VCaP (cell line): ENCODE results near the gene NEU3.

Experiments used
- H3K27ac ChIP-seq: fragments of 450-650 bp; 2 replicates; pipeline ENCODE4 v1.5.1; 2017
- TF ChIP-seq, protein P1 (sequence below): fragments of 450-650 bp; conservative IDR thresholded peaks from 2 replicates; pipeline ENCODE4 v1.5.1; 2017; ENCODE audit warnings: mild to moderate bottlenecking, moderate library complexity

NEU3 gene, protein sequence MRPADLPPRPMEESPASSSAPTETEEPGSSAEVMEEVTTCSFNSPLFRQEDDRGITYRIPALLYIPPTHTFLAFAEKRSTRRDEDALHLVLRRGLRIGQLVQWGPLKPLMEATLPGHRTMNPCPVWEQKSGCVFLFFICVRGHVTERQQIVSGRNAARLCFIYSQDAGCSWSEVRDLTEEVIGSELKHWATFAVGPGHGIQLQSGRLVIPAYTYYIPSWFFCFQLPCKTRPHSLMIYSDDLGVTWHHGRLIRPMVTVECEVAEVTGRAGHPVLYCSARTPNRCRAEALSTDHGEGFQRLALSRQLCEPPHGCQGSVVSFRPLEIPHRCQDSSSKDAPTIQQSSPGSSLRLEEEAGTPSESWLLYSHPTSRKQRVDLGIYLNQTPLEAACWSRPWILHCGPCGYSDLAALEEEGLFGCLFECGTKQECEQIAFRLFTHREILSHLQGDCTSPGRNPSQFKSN

DNA sequence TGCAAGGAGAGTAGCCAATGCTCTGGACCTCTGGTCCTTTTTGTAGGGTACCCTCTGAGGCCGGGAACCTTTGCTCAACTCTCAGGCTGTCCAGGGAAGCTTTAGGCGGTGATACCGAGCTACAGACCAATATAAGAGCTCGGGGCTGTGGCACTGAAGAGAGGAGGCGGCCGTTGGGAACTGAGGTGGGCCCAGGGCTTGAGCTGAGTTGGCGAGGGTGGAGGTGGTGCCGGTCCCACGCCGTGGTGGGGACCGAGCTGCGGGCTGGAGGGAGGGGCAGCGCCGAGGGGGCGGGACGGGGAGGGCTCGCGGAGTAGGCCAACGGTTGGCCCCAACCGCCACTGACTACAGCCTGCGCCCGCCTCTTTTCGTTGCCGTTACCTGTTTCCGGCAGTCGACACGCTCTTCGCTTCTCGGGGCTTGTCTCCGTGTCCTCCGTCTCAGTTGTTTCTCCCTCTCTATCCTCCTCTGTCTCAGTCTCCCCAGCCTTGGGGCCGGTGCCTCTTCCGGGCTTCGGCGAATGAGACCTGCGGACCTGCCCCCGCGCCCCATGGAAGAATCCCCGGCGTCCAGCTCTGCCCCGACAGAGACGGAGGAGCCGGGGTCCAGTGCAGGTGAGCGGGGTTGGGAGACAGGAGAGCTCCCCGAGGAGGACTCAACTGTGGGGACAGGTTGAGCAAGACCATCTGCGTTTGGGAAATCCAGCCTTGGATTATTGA lies at the start of gene NEU3:
Gene NEU3 (plus strand): TSS at position 393 of the 719 bp plus-strand sequence. CDS start 128 bp downstream, at position 521.
- TF ChIP-seq, protein P1, sequence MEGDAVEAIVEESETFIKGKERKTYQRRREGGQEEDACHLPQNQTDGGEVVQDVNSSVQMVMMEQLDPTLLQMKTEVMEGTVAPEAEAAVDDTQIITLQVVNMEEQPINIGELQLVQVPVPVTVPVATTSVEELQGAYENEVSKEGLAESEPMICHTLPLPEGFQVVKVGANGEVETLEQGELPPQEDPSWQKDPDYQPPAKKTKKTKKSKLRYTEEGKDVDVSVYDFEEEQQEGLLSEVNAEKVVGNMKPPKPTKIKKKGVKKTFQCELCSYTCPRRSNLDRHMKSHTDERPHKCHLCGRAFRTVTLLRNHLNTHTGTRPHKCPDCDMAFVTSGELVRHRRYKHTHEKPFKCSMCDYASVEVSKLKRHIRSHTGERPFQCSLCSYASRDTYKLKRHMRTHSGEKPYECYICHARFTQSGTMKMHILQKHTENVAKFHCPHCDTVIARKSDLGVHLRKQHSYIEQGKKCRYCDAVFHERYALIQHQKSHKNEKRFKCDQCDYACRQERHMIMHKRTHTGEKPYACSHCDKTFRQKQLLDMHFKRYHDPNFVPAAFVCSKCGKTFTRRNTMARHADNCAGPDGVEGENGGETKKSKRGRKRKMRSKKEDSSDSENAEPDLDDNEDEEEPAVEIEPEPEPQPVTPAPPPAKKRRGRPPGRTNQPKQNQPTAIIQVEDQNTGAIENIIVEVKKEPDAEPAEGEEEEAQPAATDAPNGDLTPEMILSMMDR = no peak
- peak within 1 kb of the TSS; percentile 72 for H3K27ac ChIP-seq

DNA sequence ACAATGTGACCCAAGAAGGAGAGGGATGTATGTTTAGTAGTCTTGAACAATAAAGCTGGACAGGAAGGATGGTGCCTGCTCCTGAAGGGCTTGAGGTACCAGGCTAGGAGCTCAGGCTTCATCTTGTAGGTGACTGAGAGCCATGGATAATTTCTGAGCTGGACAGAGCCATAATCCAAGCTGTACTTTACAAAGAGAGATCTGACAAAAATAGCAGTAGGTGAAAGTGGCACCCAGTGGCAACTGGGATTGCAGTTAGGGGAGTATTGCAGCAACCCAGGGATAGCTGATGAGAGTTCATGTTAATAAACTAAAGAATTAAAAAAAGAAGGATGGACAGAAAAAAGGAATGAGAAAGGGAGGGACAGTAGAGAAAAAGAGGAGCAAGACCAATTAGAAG lies 47.2 kb upstream of the NEU3 start:
- H3K27ac ChIP-seq = peak overlapping the region; percentile 66
- TF ChIP-seq, protein P1 = no peak

DNA sequence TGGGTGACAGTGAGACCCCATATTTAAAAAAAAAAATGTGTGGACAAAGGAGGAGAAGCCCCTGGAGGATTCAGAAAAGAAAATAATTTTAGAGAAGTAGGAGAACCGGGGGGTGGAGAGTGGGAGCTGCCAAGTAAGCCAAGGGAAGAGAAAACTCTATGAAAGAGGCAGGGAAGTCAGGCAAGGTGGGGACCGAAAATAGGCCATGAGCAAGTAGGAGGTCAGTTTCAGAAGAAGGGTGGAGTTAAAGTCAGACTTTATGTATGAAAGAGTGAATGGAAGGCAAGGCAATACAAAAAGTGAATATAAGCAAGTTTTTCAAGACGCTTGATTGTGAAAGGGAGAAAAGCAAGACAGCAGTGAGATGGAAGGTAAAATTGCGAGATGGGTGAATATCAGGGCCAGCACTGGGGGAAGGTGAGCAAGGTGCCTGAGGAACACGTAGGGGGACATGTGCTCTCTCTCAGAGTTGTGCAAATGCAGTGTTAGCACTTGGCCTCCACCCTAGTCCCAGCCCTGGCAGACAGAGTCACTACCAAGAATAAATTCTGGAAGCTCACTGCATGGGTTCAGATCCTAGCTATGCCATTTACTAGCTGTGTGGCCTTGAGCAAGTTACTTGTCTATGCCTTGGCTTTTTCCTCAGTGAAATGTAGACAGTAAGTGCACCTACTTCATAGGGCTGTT lies 46.5 kb upstream of the NEU3 start:
- peak overlapping the region; percentile 66 for H3K27ac ChIP-seq
- TF ChIP-seq, protein P1 = no peak

- H3K27ac ChIP-seq = peak overlapping the region; percentile 87
- TF ChIP-seq, protein P1 = no peak
Observed at GRCh38 chr11:74948546-74948897, 40.2 kb upstream of the NEU3 start.

DNA sequence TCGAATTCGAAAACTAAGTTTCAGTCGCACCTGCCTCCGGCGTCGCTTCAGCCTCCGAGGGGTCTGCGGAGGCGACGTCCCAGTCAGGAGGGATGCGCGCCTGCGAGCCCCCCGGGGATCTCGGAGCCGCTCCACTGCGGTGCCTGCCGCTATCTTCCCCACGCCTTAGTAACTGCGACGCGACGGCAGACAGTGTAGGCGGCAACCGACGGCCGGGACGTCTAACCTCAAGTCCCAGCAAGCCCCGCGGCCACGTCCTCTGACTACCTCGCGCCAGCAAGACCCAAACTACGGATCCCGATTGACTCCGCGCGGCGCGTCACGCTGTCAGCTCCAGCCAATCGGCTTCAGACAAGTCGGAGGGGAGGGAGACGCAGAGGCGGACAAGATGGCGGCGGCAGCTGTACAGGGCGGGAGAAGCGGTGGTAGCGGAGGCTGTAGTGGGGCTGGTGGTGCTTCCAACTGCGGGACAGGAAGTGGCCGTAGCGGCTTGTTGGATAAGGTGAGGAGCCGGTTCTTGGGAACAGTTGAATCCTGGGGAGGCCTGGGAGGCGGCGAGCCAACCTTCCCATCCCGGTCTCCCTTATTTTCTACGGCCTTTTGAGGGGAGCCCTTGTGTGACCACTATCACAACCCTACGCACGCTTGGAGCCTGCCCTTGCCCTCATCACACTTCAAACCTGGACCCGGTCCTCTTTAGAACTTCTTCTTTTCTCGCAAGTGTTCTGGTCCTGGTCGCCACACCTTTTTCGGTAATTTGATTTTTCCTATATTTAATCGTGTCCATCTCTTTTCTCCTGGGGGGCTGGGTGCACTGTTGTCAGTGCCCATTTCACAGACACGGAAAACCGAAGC lies 39.6 kb upstream of the NEU3 start, which contains the start of the genes SPCS2 and XRRA1:
Gene SPCS2 (plus strand): TSS at position 369 of the 855 bp plus-strand sequence. CDS start 20 bp downstream, at position 389.
Gene XRRA1 (minus strand): TSS at position 194 of the 855 bp plus-strand sequence. CDS start 8,213 bp downstream, outside the sequence.
- TF ChIP-seq, protein P1 = no peak
- H3K27ac ChIP-seq = peak within 1 kb of the TSS; percentile 87

GRCh38 chr11:74949753-74950137 lies 39.0 kb upstream of the NEU3 start:
- TF ChIP-seq, protein P1 = no peak

More at GRCh38 chr11:74949753-74950137, 39.0 kb upstream of the NEU3 start:
- H3K27ac ChIP-seq = peak overlapping the region; percentile 87
